Activated CD8-positive, alpha-beta memory T cell treated with anti-CD3 and anti-CD28 coated beads for 36 hours (primary cell): ENCODE results near the gene MCRS1. TPM values are rescaled to one million over a fixed set of nuclear protein-coding genes. Genes with fewer than 3 reads are reported as not detected.
"Not testable (repeated sequence)": the region's sequence is repeated elsewhere in the genome, so short reads cannot be mapped to it uniquely, and the experiment has no call there.

Experiments
- CTCF ChIA-PET: fragments of 350-600 bp; sonication (Branson Sonifier 250); formaldehyde crosslinking; loops from one replicate; lab custom pipeline; 2021; ENCODE audit warnings: antibody characterized with exemption; lab: Charles Lee
- POLR2A ChIA-PET: fragments of 350-600 bp; sonication (Branson Sonifier 250); formaldehyde crosslinking; loops from one replicate; lab custom pipeline; 2021; ENCODE audit warnings: antibody characterized with exemption; lab: Charles Lee
- total RNA-seq, 2 experiments: library from RNA; stranded (reverse); gene quantifications; one replicate each; pipeline ENCODE4 v1.2.3, GENCODE V29; 2021

The MCRS1 gene
- total RNA-seq, 2 experiments from 2014 or later = 80.6 to 83.5 TPM

GRCh38 chr12:49537231-49537751, 30.7 kb downstream of the MCRS1 start:
- POLR2A ChIA-PET = interaction anchor here (0.6 to 1.0 kb wide), 3 partner anchors 9 to 171 kb away, joined by 3 to 5 read pairs (median 4); no protein-coding TSS in a partner anchor
- CTCF ChIA-PET = interaction anchor here (0.7 to 1.4 kb wide), 4 partner anchors 25 to 489 kb away, joined by 3 to 4 read pairs (median 3); no protein-coding TSS in a partner anchor

- CTCF ChIA-PET = interaction anchor here (0.7 to 0.8 kb wide), 4 partner anchors 24 to 488 kb away, joined by 3 to 4 read pairs (median 3); no protein-coding TSS in a partner anchor
- POLR2A ChIA-PET = interaction anchor here (0.6 kb wide), 1 partner anchor 8 kb away, joined by 4 read pairs; no protein-coding TSS in a partner anchor
Observed at GRCh38 chr12:49536526-49537071, 31.3 kb downstream of the MCRS1 start.

- ChIA-PET CTCF (interaction anchor here (0.8 to 1.5 kb wide), 2 partner anchors 23 to 177 kb away, joined by 3 to 4 read pairs; no protein-coding TSS in a partner anchor), POLR2A (no interaction called here)
Observed at GRCh38 chr12:49535921-49536525, 31.9 kb downstream of the MCRS1 start.

GRCh38 chr12:49534731-49535278, 33.1 kb downstream of the MCRS1 start:
- ChIA-PET CTCF (interaction anchor here (1.5 kb wide), 1 partner anchor 176 kb away, joined by 4 read pairs; no protein-coding TSS in a partner anchor), POLR2A (no interaction called here)

GRCh38 chr12:49534122-49534521, 33.8 kb downstream of the MCRS1 start:
- POLR2A ChIA-PET, CTCF ChIA-PET: not testable (repeated sequence)

GRCh38 chr12:49533331-49533730, 34.6 kb downstream of the MCRS1 start:
- ChIA-PET POLR2A (interaction anchor here (0.6 kb wide), 1 partner anchor 681 kb away, joined by 3 read pairs; the partner anchor contains the start of gene DDX23), CTCF (no interaction called here)

- ChIA-PET CTCF (interaction anchor here (0.6 kb wide), 1 partner anchor 25 kb away, joined by 3 read pairs; no protein-coding TSS in a partner anchor), POLR2A (interaction anchor here (0.6 kb wide), 1 partner anchor 275 kb away, joined by 3 read pairs; no protein-coding TSS in a partner anchor)
Observed at GRCh38 chr12:49531745-49532144, 36.2 kb downstream of the MCRS1 start.

- CTCF ChIA-PET = no interaction called here
- POLR2A ChIA-PET = no interaction called here
Observed at GRCh38 chr12:49529414-49529813, 38.5 kb downstream of the MCRS1 start.

GRCh38 chr12:49527361-49528130, 40.4 kb downstream of the MCRS1 start:
- CTCF ChIA-PET = interaction anchor here (0.6 to 1.7 kb wide), 2 partner anchors 169 to 177 kb away, joined by 3 to 4 read pairs; no protein-coding TSS in a partner anchor
- POLR2A ChIA-PET = interaction anchor here (0.6 kb wide), 1 partner anchor 9 kb away, joined by 4 read pairs; no protein-coding TSS in a partner anchor

- ChIA-PET CTCF (no interaction called here), POLR2A (no interaction called here)
Observed at GRCh38 chr12:49525942-49526341, 42.0 kb downstream of the MCRS1 start.

- ChIA-PET POLR2A (no interaction called here), CTCF (no interaction called here)
Observed at GRCh38 chr12:49524660-49525324, 43.1 kb downstream of the MCRS1 start.

- ChIA-PET POLR2A (interaction anchor here (0.5 kb wide), 1 partner anchor 377 kb away, joined by 5 read pairs; no protein-coding TSS in a partner anchor), CTCF (interaction anchor here (0.6 kb wide), 1 partner anchor 267 kb away, joined by 4 read pairs; no protein-coding TSS in a partner anchor)
Observed at GRCh38 chr12:49521389-49521788, 46.6 kb downstream of the MCRS1 start.

GRCh38 chr12:49519574-49519936, 48.4 kb downstream of the MCRS1 start:
- POLR2A ChIA-PET = no interaction called here
- CTCF ChIA-PET = interaction anchor here (0.7 to 1.2 kb wide), 4 partner anchors 16 to 221 kb away, joined by 3 to 4 read pairs (median 4); no protein-coding TSS in a partner anchor

- ChIA-PET CTCF (interaction anchor here (1.2 kb wide), 1 partner anchor 171 kb away, joined by 4 read pairs; no protein-coding TSS in a partner anchor), POLR2A (interaction anchor here (0.9 kb wide), 1 partner anchor 152 kb away, joined by 3 read pairs; the partner anchor contains the start of gene SPATS2)
Observed at GRCh38 chr12:49518914-49519573, 48.9 kb downstream of the MCRS1 start.

GRCh38 chr12:49515266-49515665, 52.7 kb downstream of the MCRS1 start:
- CTCF ChIA-PET = interaction anchor here (1.4 to 5.9 kb wide), 4 partner anchors 148 to 183 kb away, joined by 3 to 73 read pairs (median 14); partner anchors contain the start of genes DNAJC22 and SPATS2
- POLR2A ChIA-PET = interaction anchor here (0.6 kb wide), 1 partner anchor 149 kb away, joined by 3 read pairs; no protein-coding TSS in a partner anchor

GRCh38 chr12:49512546-49512945, 55.4 kb downstream of the MCRS1 start:
- ChIA-PET POLR2A (no interaction called here), CTCF (interaction anchor here (1.0 to 5.9 kb wide), 5 partner anchors 14 to 165 kb away, joined by 3 to 73 read pairs (median 4); no protein-coding TSS in a partner anchor)

GRCh38 chr12:49511410-49511809, 56.5 kb downstream of the MCRS1 start:
- POLR2A ChIA-PET = interaction anchor here (0.8 kb wide), 1 partner anchor 144 kb away, joined by 4 read pairs; the partner anchor contains the start of gene SPATS2

More at GRCh38 chr12:49511410-49511809, 56.5 kb downstream of the MCRS1 start:
- CTCF ChIA-PET = interaction anchor here (0.8 to 5.9 kb wide), 2 partner anchors 152 to 169 kb away, joined by 3 to 73 read pairs; no protein-coding TSS in a partner anchor
